Measurements from ENCODE around the gene ATAD3A. TPM values are rescaled to one million over a fixed set of nuclear protein-coding genes. Genes with fewer than 3 reads are reported as not detected.

ATAD3A gene
- total RNA-seq, 2 donors from 2014 or later = 19.6 to 74.0 TPM

DNA sequence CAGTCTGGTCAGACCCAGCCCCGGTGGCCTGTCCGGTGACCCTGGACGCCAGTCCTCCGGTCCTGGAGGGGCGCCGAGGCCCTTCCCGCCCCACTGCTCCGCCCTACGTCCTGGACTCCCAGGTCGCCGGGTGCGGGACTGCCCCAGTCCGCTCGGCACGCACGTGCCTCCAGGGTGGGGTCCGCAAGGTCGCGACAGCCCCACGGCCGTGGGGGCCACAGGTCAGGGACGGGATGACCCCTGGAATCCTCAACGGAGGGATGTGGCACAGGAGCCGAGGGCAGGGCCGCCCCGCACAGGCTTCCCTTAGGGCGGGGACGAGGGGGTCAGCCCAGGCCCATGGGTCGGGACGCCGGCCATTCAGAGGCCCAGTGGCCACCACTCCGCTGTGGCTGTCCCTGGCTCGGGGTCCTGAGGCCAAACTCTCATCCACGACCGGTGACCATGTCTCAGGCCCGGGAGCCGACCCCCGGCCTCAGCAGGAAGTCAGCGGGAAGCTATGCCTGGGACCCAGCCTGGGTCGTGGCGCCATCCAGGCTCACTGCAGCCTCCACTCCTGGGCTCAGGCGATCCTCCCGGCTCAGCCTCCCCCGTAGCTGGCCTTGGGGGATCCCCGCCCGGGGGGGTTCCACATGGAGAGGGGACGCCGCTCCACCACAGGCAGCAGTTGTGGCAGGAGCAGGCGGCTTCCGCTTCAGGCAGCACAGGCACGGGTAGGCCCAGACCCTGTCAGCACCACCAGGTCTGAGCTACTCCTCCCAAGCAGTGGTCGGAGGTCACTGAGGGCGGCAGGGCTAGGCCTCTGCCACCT lies 29.1 kb downstream of the ATAD3A start:
- Histone ChIP-seq H3K4me3 (peak overlapping the region; percentile 36), H3K27ac (no peak overlapping the region), H3K27me3 (no peaks in the 10 kb centered on the region), H3K36me3 (no peaks in the 10 kb centered on the region), H3K4me1 (peaks cover 4% of the 10 kb centered on the region), H3K9ac (ENCODE audit: low read depth in 2 of 2, low read length in 2 of 2) (peak overlapping the region in 1 of 2 donors; percentile 66), H3K9me3 (no peaks in the 10 kb centered on the region)
- intact Hi-C loops (cut with DNase I) = no loop called here
- no peak for TF ChIP-seq CTCF (IDR thresholded peaks at IDR 0.05)
- no peak for DNase-seq

DNA sequence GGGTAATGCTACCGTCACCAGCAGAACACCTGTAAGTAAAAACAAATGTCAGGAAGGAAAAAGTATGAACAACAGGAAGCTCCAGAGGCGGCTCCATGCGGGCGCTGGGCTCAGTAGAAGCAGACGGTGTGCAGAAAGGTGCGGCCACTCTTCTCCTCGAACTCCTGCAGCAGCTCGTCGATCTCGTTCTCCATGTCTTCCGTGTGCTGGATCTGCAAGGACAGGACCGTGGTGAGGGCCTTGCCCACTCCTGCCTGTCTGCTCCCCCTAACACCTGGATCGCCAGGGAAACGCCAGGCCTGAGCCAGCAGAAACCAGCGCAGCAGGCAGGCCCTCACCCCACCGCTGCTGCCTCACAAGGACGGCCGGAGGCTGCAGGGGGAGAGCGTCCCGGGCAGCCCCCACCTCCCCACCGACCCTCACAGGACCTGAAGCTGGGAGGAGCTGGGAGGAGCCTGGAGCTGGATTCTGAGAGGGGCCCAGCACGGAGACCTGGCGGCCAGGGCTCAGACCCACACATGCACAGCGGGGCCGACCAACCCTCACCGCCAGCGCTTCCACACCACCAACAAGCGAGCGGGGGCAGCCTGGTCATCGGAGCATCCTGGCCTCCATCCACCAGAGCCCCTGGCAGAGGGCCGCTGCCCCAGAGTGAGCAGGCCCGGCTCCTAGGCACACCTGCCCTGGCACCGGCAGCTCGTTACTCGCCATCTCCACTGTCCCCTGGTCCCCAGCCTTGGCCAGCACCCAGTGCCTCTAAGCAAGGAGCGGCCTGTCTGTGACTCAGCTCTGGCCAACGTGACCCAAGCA lies 30.2 kb downstream of the ATAD3A start:
- intact Hi-C loops (cut with DNase I) = no loop called here
- Histone ChIP-seq H3K27ac (no peak overlapping the region), H3K27me3 (no peaks in the 10 kb centered on the region), H3K4me1 (peaks cover 4% of the 10 kb centered on the region), H3K9ac (ENCODE audit: low read depth in 2 of 2, low read length in 2 of 2) (no peak overlapping the region), H3K36me3 (no peaks in the 10 kb centered on the region), H3K9me3 (no peaks in the 10 kb centered on the region), H3K4me3 (no peak overlapping the region)
- TF ChIP-seq CTCF (IDR thresholded peaks at IDR 0.05) = no peak
- no peak for DNase-seq

DNA sequence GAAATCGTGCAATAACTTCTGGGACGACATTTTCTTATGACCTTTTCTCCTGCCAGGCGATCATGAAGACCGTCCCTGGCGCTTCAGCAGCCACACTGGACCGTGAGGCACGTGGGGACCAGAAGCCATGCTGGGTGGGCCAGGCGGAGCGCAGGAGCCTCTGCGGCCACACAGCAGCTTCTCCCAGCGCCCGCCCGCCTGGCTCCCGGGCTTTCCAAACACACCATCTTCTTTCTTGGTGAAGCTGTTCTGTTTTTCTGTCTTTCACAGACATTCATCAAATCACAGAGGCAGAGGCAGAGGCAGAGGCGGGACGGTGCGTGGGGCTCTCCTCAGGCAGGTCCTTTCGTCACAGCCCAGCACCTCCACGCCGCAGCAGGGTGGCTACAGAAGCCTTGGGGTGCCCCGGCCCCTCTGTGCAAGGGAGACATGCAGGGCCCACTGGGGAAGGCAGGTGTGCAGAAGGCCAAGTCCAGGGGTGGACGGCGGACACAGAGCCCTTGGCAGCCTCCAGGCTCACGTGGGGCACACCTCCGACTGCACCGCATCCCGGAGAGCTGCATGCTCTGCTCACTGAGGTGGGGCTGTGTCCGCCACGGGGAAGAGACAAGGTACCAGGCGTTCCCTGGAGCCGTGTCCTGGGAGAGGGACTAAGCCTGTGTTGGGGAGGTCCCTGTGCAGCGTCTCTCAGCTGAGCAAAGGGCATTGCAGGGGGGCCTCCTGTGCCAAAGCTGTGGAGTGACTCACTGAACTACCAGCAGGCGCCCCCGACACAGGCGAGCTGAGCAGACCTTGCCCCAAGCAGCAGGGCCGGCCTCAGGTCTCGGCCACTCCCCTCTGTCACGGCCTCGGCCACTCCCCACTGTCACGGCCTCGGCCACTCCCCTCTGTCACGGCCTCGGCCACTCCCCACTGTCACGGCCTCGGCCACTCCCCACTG lies 31.1 kb downstream of the ATAD3A start:
- no peak for DNase-seq
- no peak overlapping the region for H3K9ac ChIP-seq (ENCODE audit: low read depth in 2 of 2, low read length in 2 of 2)
- TF ChIP-seq CTCF (IDR thresholded peaks at IDR 0.05) = no peak
- peaks cover 4% of the 10 kb centered on the region for H3K4me1 ChIP-seq
- intact Hi-C loops (cut with DNase I) = no loop called here
- H3K4me3 ChIP-seq = no peak overlapping the region
- H3K9me3 ChIP-seq = no peaks in the 10 kb centered on the region
- no peaks in the 10 kb centered on the region for H3K36me3 ChIP-seq
- no peaks in the 10 kb centered on the region for H3K27me3 ChIP-seq
- no peak overlapping the region for H3K27ac ChIP-seq

- intact Hi-C loops (cut with DNase I) = no loop called here
- no peak for DNase-seq
- H3K36me3 ChIP-seq = no peaks in the 10 kb centered on the region
- peaks cover 4% of the 10 kb centered on the region for H3K4me1 ChIP-seq
- TF ChIP-seq CTCF (IDR thresholded peaks at IDR 0.05) = no peak
- no peaks in the 10 kb centered on the region for H3K27me3 ChIP-seq
- no peak overlapping the region for H3K4me3 ChIP-seq
- no peak overlapping the region for H3K9ac ChIP-seq (ENCODE audit: low read depth in 2 of 2, low read length in 2 of 2)
- H3K9me3 ChIP-seq = no peaks in the 10 kb centered on the region
- no peak overlapping the region for H3K27ac ChIP-seq
These were observed 31.7 kb downstream of the ATAD3A start for GRCh38 chr1:1543706-1544099.

DNA sequence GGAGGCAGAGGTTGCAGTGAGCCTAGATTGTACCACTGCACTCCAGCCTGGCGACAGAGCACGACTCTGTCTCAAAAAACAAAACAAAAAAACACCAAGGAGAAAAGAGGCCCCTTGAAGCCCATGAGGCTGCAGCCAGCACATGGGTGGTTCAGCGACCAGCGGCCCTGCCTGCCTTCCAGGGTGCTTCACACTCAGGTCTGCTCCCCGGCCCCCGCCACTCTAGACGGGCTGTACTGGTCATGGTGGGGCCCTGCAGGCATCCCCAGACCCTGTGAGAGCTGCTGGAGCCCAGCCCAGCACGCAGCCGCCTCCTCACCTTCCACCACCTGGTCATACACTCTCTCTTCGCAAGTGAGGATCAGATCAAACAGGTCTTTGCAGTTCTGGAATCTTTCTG lies 32.6 kb downstream of the ATAD3A start:
- Histone ChIP-seq H3K36me3 (no peaks in the 10 kb centered on the region), H3K4me3 (no peak overlapping the region), H3K27ac (no peak overlapping the region), H3K9ac (ENCODE audit: low read depth in 2 of 2, low read length in 2 of 2) (no peak overlapping the region), H3K9me3 (no peaks in the 10 kb centered on the region), H3K4me1 (no peaks in the 10 kb centered on the region), H3K27me3 (no peaks in the 10 kb centered on the region)
- intact Hi-C loops (cut with DNase I) = no loop called here
- DNase-seq = no peak
- no peak for TF ChIP-seq CTCF (IDR thresholded peaks at IDR 0.05)
